Germinal center (tissue), 1 donor: ENCODE results near the gene OSBPL6.
"Not testable (repeated sequence)": the region's sequence is repeated elsewhere in the genome, so short reads cannot be mapped to it uniquely, and the experiment has no call there.

Experiments used
- DNase-seq: peaks from one replicate; pipeline ENCODE4 v3.0.0; 2012; ENCODE audit warnings: mixed read lengths, low spot score

Gene OSBPL6

GRCh38 chr2:178357704-178358103 is 163.4 kb downstream of the OSBPL6 start:
- not testable (repeated sequence) for DNase-seq

GRCh38 chr2:178359192-178359912 is 165.0 kb downstream of the OSBPL6 start:
- DNase-seq, result no peak

DNA sequence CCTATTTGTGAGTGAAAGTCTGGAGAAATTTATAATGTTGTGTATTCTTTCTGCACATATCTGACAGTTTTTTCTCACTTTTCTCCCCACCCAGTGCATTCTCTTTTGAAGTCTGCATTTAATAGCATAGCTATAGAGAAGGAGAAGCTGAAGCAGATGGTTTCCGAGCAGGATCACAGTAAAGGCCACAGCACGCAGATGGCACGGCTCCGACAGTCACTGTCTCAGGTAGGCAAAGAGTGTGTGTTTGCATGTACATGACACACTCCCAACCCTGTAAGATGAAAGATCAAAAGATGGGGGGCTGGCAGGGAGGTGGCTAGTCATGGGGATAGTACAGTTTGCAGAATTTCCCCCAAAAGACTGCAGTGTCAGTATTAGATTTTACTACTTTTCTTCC is 167.3 kb downstream of the OSBPL6 start:
- no peak for DNase-seq

DNA sequence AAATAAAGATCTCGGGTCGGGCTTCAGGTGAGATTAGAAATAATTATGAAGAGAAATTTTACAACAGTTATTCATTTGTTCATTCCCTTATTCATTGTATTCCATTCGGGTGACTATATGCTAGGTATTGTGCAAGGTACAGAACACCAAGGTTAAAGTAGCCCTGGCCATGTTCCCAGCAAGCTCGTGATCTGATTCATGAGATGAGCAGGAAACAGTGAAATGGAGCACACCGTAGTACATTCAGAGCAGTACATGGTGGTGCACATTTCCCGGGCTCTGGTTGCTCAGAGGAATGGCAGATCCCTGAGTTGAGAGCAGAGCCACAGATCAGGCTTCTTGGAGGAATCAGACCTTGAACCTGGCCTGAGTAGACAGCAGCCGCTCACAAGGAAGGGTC is 168.9 kb downstream of the OSBPL6 start:
- DNase-seq, result no peak

- DNase-seq, result no peak
Observed at GRCh38 chr2:178365116-178365515, 170.8 kb downstream of the OSBPL6 start.

DNA sequence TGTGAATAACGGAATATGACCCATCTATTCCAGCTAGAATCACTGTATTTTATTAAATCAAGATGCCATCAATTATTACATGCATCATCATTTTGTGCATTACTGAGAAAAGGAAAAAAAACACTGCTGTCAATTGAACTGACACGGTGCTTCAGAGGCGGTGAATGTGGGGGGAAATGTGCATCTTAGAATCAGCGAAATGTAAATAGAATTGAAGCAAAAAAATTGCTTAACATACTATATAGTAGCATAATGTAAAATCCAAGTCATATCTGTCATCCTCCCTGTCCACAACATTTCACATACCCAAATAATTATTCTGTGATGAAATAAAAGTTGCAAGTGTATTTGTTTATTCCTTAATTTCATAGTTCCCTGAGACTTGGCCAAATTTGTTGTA is 172.1 kb downstream of the OSBPL6 start:
- DNase-seq, result no peak

DNA sequence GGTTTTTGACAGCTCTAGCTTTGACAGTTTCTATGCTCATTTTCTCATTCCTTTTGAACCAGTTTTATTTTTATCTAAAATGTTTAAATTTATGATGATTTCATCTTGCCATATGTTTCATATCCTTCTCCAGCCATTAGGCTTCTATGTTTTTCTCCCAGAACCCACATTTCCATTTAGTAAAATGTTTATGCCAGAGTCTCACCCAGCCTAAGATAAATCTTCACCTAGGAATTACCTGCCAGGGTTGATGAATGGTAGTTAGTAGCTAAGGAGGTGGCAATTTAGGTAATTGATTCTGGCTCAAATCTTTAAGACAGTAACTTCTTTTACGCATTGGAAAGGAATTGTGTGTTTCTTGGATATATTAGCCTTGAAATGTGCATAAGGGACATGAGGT is 173.0 kb downstream of the OSBPL6 start:
- DNase-seq, result no peak

DNA sequence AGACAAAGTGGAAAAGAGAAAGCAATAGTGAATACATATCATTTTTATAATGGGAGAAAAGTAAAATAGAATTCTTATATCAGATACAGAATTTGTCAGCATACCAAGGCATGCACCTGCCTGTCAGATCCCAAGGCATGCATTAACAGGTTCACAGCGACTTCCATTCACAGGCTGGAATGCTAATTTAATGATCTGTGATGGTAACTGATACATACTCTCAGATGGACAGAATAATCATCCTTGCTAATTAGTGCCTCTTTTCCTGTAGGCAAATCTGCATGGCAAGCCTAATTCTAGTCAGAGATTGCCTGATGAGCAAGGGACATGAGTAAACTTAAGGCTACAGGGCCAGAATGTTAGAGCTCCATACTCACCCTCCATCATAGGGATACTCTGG is 180.6 kb downstream of the OSBPL6 start:
- DNase-seq, result no peak

DNA sequence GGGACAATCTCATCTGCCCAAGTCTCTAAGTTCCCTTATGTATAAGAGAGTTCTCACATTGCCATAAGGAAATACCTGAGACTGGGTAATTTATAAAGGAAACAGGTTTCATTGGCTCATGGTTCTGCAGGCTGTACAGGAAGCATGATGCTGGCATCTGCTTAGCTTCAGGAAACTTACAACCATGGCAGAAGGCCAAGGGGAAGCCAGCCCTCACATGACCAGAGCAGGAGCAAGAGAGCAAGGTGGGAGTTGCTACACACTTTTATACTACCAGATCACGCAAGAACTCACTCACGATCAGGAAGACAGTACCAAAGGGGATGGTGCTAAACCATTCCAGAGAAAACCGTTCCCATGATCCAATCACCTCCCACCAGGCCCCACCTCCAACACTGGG is 182.7 kb downstream of the OSBPL6 start:
- DNase-seq, result no peak

DNA sequence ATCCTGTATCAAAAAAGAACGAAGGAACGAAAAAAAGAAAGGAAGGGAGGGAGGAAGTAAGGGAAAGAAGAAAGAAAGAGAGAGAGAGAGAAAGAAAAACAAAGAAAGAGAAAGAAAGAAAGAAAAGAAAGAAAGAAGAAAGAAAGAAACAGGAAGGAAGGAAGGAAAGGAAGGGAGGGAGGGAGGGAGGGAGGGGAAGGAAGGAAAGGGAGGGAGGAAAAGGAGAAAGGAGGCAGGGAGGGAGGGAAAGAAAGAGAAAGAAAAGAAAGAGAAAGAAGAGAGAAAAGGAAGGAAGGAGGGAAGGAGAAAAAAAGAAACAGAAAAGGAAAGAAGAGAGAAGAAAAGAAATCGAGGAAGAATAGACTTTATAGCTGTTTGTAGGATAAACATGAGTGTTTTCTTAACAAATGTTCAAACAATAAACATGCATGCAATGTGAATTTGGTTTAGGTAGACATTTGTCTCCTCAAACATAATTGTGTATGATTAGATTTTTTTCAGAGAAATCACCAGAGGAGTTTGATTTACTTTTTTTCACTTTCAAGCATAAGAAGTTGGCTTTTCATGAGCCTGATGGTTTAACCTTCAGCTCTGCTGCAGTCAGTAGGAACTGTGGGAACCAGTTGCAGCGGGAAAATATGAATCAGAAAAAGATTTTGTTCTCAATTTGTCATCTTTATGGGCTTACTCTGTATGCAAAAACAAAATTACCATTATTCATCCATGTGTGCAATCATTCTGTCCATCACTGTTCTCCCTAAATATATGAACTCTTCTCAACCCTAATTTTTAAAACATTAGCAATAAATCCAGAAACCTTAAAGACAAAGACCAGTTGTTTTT is 185.1 kb downstream of the OSBPL6 start:
- DNase-seq, result no peak

GRCh38 chr2:178380763-178381162 is 186.5 kb downstream of the OSBPL6 start:
- no peak for DNase-seq

- DNase-seq, result no peak
Observed at GRCh38 chr2:178383718-178384117, 189.4 kb downstream of the OSBPL6 start.

DNA sequence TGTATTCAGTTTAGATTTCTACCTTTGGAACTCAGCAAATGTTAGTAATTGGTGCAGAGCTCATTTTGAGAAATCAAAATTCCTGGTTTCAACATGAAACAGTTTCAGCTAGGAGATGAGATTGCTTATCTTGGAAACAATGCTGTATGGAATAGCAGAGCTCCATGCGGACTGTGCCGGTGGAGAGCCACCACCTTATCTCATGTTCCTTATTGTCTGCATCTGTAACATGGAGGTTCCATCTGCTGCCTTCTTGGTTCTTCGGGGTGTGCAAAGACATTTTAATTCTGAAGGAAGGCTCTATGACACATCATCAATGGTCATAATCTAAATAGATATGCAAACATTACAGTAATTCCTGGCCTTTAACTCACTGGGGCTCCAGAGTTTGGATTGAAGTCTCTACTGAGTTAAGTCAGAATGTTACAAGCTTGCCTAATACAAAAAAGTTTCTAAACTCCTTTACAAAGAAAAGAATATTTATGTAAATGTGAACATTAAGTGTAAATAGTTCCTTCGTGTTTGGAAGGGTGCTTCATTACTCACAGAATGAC is 191.4 kb downstream of the OSBPL6 start:
- DNase-seq, result no peak

GRCh38 chr2:178386986-178387597 is 192.8 kb downstream of the OSBPL6 start:
- DNase-seq, result no peak

DNA sequence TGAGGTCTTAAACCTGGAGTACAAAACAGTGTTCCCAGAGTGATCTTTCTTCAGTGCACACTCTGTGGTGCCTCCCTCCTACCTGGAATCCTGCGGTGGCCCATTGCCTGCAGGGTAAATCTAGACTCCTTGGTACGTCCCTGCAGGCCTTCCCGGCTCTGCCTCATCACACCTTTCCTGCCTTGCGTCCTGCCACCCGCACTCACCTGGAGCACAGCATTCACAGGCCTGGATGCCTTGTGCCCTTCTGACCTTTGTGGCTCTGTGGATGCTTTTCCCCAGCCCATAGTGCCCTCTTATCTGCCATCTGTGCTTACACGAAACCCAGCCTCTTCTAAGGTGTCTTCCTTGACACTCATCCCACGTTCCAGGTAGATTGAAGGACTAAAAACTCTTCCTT is 194.0 kb downstream of the OSBPL6 start:
- DNase-seq, result no peak

DNA sequence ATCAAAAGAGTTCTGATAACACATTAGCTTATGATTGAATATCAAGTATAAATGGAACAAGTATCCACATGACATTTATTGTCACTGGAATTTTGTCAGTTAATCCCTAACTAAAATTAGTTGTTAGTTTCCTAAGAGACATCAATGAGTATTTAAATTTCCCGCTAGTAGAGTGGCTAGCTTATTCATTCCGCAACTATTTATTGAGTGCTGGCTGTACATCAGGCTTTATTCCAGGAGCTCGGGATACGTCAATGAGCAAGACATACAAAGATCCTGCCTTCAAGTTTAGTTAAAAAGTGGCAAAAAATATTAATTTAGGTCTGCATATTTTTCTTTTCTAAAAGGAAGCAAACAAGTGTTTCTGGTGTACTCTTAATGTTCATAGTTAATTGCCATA is 197.4 kb downstream of the OSBPL6 start:
- no peak for DNase-seq

DNA sequence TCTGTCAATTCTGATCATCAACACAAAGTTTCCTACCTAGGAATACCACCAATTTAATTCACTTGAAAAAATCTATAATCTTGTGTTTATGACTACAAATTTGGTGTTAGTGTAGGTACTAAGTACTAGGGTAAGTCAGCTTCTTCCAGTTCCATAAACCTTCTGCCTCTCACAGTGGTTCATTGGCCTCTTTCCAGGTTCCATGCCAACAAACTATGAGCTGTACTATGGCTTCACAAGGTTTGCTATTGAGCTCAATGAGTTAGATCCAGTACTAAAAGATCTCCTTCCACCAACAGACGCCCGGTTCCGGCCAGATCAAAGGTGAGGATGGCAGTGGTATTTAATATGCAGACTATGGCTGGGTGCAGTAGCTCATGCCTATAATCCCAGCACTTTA is 197.9 kb downstream of the OSBPL6 start:
- DNase-seq, result no peak

DNA sequence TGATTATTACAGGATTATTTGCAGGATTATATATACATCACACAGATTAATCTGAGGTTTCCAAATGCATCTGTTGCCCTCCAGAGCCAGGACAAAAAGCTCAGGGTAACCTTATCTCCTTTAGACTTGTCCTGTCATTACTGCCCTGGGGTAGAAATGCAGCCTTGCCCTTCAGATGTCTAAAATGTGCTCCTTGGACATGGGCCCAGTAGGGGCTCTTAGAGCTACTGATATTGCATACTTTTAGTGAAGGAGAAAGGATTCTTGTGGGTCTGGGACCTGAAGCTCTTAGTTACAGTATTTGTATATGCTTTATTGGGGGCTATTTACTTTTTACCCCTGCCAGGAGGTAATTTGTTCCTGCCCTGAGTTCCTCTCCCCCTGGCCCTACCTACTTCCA is 200.5 kb downstream of the OSBPL6 start:
- no peak for DNase-seq

GRCh38 chr2:178395295-178395694 is 201.0 kb downstream of the OSBPL6 start:
- no peak for DNase-seq

- no peak for DNase-seq
Observed at GRCh38 chr2:178395941-178396570, 201.7 kb downstream of the OSBPL6 start.

- peak; percentile 39 for DNase-seq
Observed at GRCh38 chr2:178397002-178397605, 202.8 kb downstream of the OSBPL6 start.

- DNase-seq, result no peak
Observed at GRCh38 chr2:178401994-178402437, 207.7 kb downstream of the OSBPL6 start.
